Inferior parietal cortex (tissue), 1 donor: ENCODE data around the gene OR2AG1.
"Not testable (repeated sequence)": the region's sequence is repeated elsewhere in the genome, so short reads cannot be mapped to it uniquely, and the experiment has no call there.

Experiments
- DNase-seq: peaks from one replicate; pipeline ENCODE4 v3.0.0-alpha.2; 2016; ENCODE audit errors: extremely low spot score

The OR2AG1 gene

DNA sequence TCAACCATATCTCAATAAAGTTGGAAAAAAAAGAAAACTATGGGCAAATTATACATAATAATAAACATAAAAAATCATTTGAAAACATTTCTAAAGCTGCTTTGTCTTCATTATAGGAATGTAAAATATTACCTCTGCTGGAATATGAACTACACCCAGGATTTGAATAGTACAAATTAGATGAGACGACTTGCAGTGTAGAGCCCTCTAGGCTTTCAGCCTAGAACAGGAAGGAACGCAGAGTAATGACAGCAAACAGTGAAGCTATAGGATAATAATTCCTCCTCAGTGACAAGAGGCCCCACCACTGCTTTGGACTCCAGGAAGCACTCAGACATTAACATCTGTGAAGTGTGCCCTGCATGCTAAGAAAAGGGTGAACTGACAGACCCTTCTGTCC is 7.7 kb downstream of the OR2AG1 start:
- no peak for DNase-seq

DNA sequence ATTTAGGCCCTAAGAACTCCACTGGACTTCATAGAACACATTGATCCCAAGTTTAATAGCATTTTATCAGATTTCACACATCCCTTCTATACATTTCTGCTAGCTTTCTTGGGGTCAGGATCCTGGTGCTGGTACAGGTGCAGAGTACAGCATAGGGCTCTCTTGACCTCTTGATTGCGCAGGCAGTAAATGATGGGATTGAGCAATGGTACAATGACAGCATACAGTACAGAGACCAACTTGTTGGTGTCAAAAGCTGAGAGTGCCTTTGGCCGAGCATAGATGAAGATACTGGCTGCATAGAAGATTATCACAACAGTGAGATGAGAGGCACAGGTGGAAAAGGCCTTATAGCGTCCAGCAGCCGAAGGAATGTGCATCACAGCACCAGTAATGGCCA is 11.8 kb downstream of the OR2AG1 start:
- DNase-seq, result no peak

DNA sequence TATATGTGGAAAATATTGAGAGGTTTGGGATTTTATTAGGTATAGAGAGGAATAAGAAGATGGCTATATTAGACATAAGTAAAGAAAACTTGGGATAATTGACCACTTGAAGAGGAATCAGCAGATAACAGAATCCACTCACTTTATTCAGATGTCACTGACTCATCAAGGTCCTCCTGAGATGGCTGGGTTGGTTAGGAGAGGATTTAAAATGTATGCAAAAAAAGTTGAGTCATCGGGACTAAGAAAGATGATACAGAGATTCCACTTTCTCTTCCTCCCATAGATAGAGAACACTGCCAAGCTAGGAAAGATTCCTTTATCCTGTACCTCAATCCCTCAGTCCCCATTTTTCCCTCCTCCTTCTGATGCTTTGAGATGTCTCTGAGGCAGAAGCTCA is 16.6 kb downstream of the OR2AG1 start, which contains the start of gene OR6A2:
Gene OR6A2 (minus strand): TSS at position 288 of the 400 bp plus-strand sequence. CDS start 3,981 bp downstream, outside the sequence.
- DNase-seq, result no peak

DNA sequence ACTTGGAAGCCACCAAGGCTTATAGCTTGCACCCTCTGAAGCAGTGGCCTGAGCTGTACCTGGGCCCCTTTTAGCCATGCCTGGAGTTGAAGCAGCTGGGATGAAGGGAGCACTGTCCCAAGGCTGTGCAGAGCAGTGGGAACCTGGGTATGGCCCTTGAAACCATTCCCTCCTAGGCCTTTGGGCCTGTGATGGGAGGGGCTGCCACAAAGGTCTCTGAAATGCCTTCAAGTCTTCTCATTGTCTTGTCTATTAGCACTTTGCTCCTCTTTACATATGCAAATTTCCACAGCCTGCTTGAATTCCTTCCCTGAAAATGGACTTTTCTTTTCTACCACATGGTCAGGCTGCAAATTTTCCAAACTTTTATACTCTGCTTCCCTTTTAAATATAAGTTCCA is 18.3 kb downstream of the OR2AG1 start:
- DNase-seq, result not testable (repeated sequence)

DNA sequence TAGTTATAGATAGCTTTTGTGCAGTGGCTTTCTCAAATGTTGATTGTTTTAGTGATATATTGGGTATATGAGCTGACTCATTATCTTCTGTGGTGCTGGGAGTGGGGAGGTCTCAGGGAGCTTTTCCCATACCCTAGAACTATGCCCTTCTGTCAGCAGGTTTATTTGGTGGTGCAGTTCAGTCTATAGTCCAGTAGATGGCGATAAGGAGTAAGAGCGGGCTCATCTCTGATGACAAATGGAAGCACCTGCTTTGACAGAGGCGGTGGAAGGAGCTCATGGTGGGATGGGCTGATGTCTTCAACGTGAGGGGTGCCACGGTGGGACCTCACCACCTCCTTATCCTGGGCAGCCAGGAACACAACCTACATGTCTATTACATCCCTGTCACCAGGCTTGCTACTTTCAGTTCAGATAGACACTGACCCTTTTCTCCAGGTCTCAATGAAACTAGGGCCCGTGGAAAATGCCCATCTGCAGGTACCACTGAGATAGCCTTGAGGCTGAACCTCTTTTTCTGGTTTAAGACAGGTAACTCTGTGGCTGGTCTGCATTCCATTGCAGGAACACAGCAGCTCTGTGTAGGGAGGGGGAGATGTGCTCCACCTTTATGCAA is 29.7 kb downstream of the OR2AG1 start:
- DNase-seq, result peak; percentile 58

DNA sequence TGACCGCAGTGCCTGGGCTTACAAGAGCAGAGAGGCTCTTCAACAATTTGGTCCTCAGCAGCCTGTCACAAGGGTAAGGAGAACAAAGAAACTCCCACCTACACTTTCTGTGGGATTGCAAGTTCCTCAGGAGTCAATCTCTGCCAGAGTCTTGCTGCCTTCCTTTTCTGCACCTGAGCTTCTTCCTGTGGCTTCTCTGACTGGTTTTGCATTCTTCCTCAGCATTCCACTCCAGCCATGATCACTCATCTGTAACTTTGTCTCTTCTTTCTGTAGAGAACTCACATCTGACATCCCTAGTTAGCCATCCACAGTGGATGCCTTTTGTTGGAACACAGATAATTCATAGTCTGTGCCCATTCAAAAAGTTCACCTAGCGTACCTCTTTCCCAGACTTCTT is 30.8 kb downstream of the OR2AG1 start:
- DNase-seq, result no peak

DNA sequence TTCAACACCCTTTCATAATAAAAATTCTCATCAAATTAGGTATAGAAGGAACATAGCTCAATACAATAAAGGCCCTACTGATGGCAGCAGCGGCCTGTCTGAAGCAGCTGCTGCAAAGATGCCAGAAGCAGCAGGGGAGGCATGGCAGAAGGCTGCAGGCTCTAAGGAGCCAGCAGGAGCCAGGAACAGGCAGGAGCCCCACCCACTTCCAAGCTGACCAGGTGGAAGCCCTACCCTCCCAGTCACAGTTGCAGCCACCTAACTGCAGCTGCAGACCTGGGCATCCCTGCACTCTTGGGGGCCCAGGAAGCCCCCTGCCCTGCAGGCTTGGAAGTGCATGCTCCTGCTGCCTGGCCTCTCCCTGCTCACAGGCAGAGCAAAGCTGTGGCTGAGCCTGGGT is 34.9 kb downstream of the OR2AG1 start:
- no peak for DNase-seq

DNA sequence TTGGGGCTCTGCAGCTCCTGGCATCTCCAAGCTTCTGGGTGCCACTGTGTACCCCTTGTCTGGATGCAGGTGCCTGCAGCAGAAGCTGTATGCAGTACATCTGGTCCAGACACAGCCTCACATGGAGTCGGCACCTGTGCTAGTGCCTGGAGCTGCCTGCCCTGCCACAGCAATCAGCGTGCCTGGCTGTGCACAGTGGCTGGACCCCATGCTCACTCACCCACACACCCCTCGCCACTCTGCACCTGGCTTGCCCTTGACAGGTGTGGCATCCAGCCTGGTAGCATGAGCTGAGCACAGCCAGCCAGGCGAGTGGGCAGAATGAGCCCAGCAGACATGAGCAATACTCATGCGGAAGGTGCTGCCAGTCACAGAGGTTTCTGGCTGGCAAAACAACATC is 36.1 kb downstream of the OR2AG1 start:
- DNase-seq, result no peak

DNA sequence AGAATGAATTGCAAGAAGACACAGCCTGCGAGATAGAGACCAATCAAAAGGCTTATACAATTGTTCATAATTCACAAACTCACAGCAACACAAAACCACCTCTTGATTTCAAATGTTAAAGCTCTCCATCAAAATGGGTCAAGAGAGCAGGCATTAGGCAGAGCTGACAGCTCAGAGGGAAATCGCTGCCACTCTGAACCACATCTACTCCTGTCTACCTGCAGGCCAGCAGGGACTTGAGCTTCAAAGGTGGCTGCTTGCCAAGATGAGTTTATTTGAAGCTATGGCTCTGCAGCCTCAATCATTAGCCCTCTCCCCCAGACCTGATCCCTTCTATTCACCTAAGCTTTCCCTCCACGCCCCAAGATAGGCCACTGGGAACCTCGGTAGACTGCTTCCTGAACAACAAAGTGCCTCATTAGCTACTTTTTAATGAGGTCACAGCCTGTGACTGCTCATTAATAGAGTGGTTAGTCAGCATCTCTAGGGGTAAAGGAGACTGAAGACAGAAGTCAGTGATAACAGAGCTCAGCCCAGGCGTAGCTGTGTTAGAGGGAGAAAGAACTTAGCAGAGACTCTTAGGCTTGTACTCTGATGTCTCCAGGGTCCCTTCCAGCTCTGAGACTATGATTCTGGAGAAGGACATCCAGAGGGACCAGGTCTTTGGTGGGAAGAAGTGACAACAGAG is 41.5 kb downstream of the OR2AG1 start:
- no peak for DNase-seq

DNA sequence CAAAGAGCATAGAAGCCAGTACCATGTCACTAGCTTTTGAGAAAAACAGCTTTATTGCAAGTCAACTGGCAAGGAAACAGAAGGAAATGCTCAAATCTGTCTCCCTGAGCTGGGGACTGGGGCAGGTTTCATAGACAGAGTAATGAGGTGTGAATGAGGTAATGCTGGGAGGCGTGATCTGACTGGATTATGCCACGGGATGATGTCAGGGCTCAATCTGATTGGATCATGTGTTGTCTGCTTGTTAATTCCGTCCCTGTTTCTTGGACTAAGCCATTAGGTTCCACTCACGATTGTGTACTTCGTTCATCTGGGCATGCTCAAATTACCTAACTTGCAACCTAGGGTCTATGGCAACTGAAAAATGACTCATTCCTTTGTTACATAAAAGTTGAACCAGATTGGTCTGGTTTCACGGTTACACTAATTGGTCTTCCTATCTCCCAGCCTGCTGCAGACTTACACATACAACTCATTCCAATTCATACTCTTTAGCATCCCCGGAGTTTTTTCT is 42.5 kb downstream of the OR2AG1 start:
- DNase-seq, result no peak

DNA sequence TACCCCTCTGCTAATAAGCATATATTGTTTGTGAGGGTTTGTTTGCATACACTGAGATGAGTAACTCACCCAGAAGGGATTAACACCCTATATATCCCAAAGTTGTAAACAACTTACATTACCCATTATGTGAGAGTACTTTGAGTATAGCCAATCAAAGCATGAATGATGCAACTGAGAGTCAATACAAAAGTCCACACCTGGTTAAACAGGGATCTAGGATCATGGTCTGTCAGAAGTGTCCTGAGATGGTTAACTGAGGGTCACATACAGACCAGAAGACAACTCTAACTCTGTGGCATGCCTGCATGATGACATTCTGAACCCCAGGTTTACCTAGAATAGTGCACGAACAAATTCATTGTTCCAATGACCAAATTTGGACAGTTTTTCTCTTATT is 45.3 kb downstream of the OR2AG1 start:
- DNase-seq, result no peak

DNA sequence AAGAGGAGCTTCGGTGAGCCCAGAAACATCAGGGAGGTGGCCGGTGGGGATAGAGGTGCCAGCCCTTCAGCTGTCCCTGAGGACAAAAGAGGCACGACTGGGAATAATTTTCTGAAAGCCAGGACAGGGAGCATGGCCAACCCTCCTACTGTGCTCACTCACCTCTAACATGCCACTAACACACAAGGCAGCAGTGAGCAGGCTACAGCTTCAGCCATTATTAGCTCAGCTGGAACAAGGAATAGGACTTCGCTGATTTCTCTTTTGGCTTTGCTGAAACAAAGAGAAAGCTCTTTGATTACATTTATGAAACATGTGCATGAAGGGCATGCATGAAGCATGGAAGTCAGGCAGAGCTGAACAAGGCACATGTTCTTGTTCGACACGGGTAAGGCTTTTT is 50.5 kb downstream of the OR2AG1 start:
- no peak for DNase-seq

DNA sequence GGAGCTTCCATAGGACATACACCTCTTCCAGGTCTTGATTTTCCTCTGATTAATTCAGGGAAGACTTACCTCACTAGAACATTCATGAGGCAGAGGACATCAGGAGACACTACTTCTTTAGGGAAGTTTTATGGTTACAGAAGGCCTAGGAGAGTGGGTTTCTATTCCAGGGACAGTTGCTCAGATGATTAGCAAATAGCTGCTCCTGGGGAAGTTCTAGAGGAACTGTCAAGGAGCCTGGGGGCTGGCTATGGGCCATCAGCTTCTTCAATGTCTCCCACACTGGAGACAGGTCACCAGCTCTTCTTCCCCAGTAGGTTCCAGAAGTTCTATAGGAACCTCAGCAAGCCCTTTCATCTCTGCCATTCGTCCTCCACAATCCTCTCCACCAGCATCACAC is 51.2 kb downstream of the OR2AG1 start:
- DNase-seq, result no peak
